H1 (cell line): ENCODE data around the gene PROKR1. TPM values are rescaled to one million over a fixed set of nuclear protein-coding genes. Genes with fewer than 3 reads are reported as not detected.

Experiments used
- CTCF ChIA-PET: fragments of 300-600 bp; sonication (Branson Sonifier 250); formaldehyde crosslinking; loops from one replicate; lab custom pipeline; 2021; ENCODE audit not compliant: partially characterized antibody; lab: Charles Lee
- POLR2A ChIA-PET: fragments of 300-600 bp; sonication (Branson Sonifier 250); formaldehyde crosslinking; loops from one replicate; lab custom pipeline; 2021; ENCODE audit warnings: inconsistent platforms; ENCODE audit not compliant: partially characterized antibody; lab: Charles Lee
- DNase-seq, 2 experiments: peaks; one replicate each; pipeline versions ENCODE4 v3.0.0 to v3.0.0-alpha.2; 2010 to 2022; ENCODE audit warnings: low spot score in 2 of 2, low read depth in 1 of 2, mixed read lengths in 1 of 2
- FAIRE-seq: peaks from 2 replicates; lab custom pipeline; 2011; peaks lifted over from hg19 to GRCh38; lab: Jason Lieb, UNC
- H2AFZ ChIP-seq: 2 replicates; pipeline ENCODE4 v1.8.1; 2012; ENCODE audit warnings: low read length, inconsistent platforms
- H2AK5ac ChIP-seq: 2 replicates; pipeline ENCODE4 v1.6.1; 2013; ENCODE audit warnings: low read depth, low read length
- H2BK120ac ChIP-seq: replicated peaks from 2 replicates; pipeline ENCODE3; 2013; ENCODE audit warnings: low read depth, low read length, inconsistent platforms
- H2BK12ac ChIP-seq: 2 replicates; pipeline ENCODE4 v1.6.1; 2013; ENCODE audit warnings: low read depth, low read length
- H2BK15ac ChIP-seq: 2 replicates; pipeline ENCODE4 v1.6.1; 2013; ENCODE audit warnings: low read length
- H2BK20ac ChIP-seq: 2 replicates; pipeline ENCODE4 v1.6.1; 2013; ENCODE audit warnings: low read length
- H2BK5ac ChIP-seq: 2 replicates; pipeline ENCODE4 v1.6.1; 2013; ENCODE audit warnings: low read depth, low read length
- H3K14ac ChIP-seq: 2 replicates; pipeline ENCODE4 v1.6.1; 2013; ENCODE audit warnings: inconsistent platforms; ENCODE audit not compliant: insufficient read length
- H3K18ac ChIP-seq: 2 replicates; pipeline ENCODE4 v1.6.1; 2013; ENCODE audit warnings: low read length; ENCODE audit errors: extremely low read depth
- H3K23ac ChIP-seq: 2 replicates; pipeline ENCODE4 v1.6.1; 2013; ENCODE audit warnings: inconsistent platforms; ENCODE audit not compliant: insufficient read length
- H3K23me2 ChIP-seq: 2 replicates; pipeline ENCODE4 v1.6.1; 2013; ENCODE audit warnings: low read depth, low read length
- H3K27ac ChIP-seq: 2 replicates; pipeline ENCODE4 v1.6.1; 2011; ENCODE audit warnings: low read depth, low read length, inconsistent platforms
- H3K27me3 ChIP-seq, 4 experiments: replicated peaks in 1 of 4; 1 replicate in 1 of 4; 2 replicates in 3 of 4; pipeline versions ENCODE4 v1.6.1 to v1.8.1; 2011 to 2013; ENCODE audit warnings: low read length in 3 of 4, mild to moderate bottlenecking in 3 of 4, inconsistent platforms in 2 of 4, mixed read lengths in 2 of 4, moderate library complexity in 1 of 4; ENCODE audit not compliant: control insufficient read depth in 3 of 4, insufficient read depth in 3 of 4; ENCODE audit errors: extremely low read depth in 1 of 4
- H3K36me3 ChIP-seq, 4 experiments: 2 replicates each; pipeline versions ENCODE4 v1.6.1 to v1.8.1; 2011 to 2013; ENCODE audit warnings: mild to moderate bottlenecking in 4 of 4, low read length in 3 of 4, moderate library complexity in 2 of 4, control low read depth in 1 of 4, inconsistent platforms in 1 of 4; ENCODE audit not compliant: insufficient read depth in 4 of 4, control insufficient read depth in 2 of 4
- H3K4ac ChIP-seq: replicated peaks from 2 replicates; pipeline ENCODE3; 2013; ENCODE audit warnings: low read length, low read depth, mixed read lengths, inconsistent platforms; ENCODE audit not compliant: insufficient read length
- H3K4me1 ChIP-seq, 4 experiments: replicated peaks in 1 of 4; 1 replicate in 1 of 4; 2 replicates in 3 of 4; pipeline versions ENCODE4 v1.6.1 to v1.8.1; 2011 to 2013; ENCODE audit warnings: low read length in 3 of 4, inconsistent platforms in 2 of 4, mixed read lengths in 1 of 4; ENCODE audit not compliant: insufficient read depth in 4 of 4, control insufficient read depth in 3 of 4
- H3K4me2 ChIP-seq, 2 experiments: 2 replicates each; pipeline versions ENCODE4 v1.6.1 to v1.8.1; 2011 to 2013; ENCODE audit warnings: low read depth in 2 of 2, low read length in 2 of 2, control low read depth in 1 of 2, inconsistent platforms in 1 of 2, mild to moderate bottlenecking in 1 of 2; ENCODE audit not compliant: insufficient read depth in 1 of 2
- H3K4me3 ChIP-seq, 4 experiments: fragments of 200-600, 300-600 bp in 1 of 4; sonication (generic), shearing (Covaris generic), sonication (Bioruptor Twin) in 1 of 4; 2 replicates each; pipeline versions ENCODE4 v1.5.1 to v1.8.1; 2011 to 2016; ENCODE audit warnings: low read length in 4 of 4, low read depth in 3 of 4, control low read depth in 2 of 4, inconsistent platforms in 2 of 4, mild to moderate bottlenecking in 2 of 4, mixed read lengths in 1 of 4, moderate library complexity in 1 of 4; ENCODE audit not compliant: insufficient read depth in 2 of 4; ENCODE audit errors: extremely low read depth in 1 of 4
- H3K56ac ChIP-seq: replicated peaks from 2 replicates; pipeline ENCODE3; 2013; ENCODE audit warnings: low read depth, mild to moderate bottlenecking, mixed read lengths, low read length, inconsistent platforms; ENCODE audit not compliant: insufficient read length
- H3K79me1 ChIP-seq: 2 replicates; pipeline ENCODE4 v1.6.1; 2013; ENCODE audit warnings: low read depth, low read length, control low read depth
- H3K79me2 ChIP-seq, 2 experiments: 2 replicates each; pipeline versions ENCODE4 v1.6.1 to v1.8.1; 2012 to 2013; ENCODE audit warnings: low read length in 2 of 2, mild to moderate bottlenecking in 2 of 2, inconsistent platforms in 1 of 2; ENCODE audit not compliant: insufficient read depth in 2 of 2, control insufficient read depth in 1 of 2
- H3K9ac ChIP-seq, 4 experiments: replicated peaks in 1 of 4; 1 replicate in 1 of 4; 2 replicates in 3 of 4; pipeline versions ENCODE4 v1.6.1 to v1.8.1; 2011 to 2013; ENCODE audit warnings: low read depth in 3 of 4, low read length in 3 of 4, control low read depth in 2 of 4, mild to moderate bottlenecking in 2 of 4, moderate library complexity in 2 of 4, inconsistent platforms in 1 of 4; ENCODE audit errors: extremely low read depth in 1 of 4
- H3K9me3 ChIP-seq, 2 experiments: 2 replicates each; pipeline versions ENCODE4 v1.6.1 to v1.8.1; 2012 to 2013; ENCODE audit warnings: mild to moderate bottlenecking in 2 of 2, moderate library complexity in 2 of 2, control low read depth in 1 of 2, inconsistent platforms in 1 of 2, low read depth in 1 of 2, low read length in 1 of 2, mixed read lengths in 1 of 2; ENCODE audit not compliant: insufficient read depth in 2 of 2
- H4K20me1 ChIP-seq, 2 experiments: replicated peaks in 1 of 2; 2 replicates each; pipeline versions ENCODE3 to v1.8.1; 2011 to 2013; ENCODE audit warnings: inconsistent platforms in 2 of 2, low read length in 2 of 2, mild to moderate bottlenecking in 1 of 2; ENCODE audit not compliant: insufficient read depth in 2 of 2, control insufficient read depth in 1 of 2
- H4K5ac ChIP-seq: 2 replicates; pipeline ENCODE4 v1.6.1; 2013; ENCODE audit warnings: low read length, low read depth, mixed read lengths, inconsistent platforms; ENCODE audit not compliant: insufficient read length
- H4K8ac ChIP-seq: 2 replicates; pipeline ENCODE4 v1.8.0; 2013; ENCODE audit warnings: mild to moderate bottlenecking, moderate library complexity, low read length, inconsistent platforms; ENCODE audit not compliant: insufficient read depth; ENCODE audit errors: extremely low read depth
- H4K91ac ChIP-seq: replicated peaks from 2 replicates; pipeline ENCODE3; 2013; ENCODE audit warnings: low read length, mixed read lengths, inconsistent platforms; ENCODE audit not compliant: insufficient read length
- PHF8 ChIP-seq: fragments of 200-600 bp; sonication (generic); conservative IDR thresholded peaks from 2 replicates; pipeline ENCODE4 v1.7.1; 2012; ENCODE audit warnings: low read depth, mild to moderate bottlenecking, inconsistent platforms, low read length, moderate library complexity
- polyA plus RNA-seq, 7 experiments: library from polyadenylated mRNA; depleted of rRNA in 3 of 7; stranded (reverse) in 5 of 7; unstranded in 2 of 7; fragments of >200 nt in 5 of 7; fragments of 200-250 nt in 2 of 7; gene quantifications; 1 replicate in 5 of 7; 2 replicates in 1 of 7; 4 replicates in 1 of 7; pipeline versions ENCODE4 v1.2.1 to v1.2.3, GENCODE V29; 2011 to 2013; ENCODE audit warnings: missing spikeins in 2 of 7, mixed read lengths in 2 of 7
- total RNA-seq: library from RNA; stranded (reverse); fragmentation: NEBNext Ultra II Directional; extraction: Animal tissue kit (Norgen Biotek cat#: 25700); gene quantifications from 2 replicates; pipeline ENCODE4 v1.2.1, GENCODE V29; 2021

Gene PROKR1
- total and polyA plus RNA-seq, 2 of the 8 experiments (the other 6 are each of a cell fraction or from before 2014, with no cell fraction given): 1.8 to 3.9 TPM

DNA sequence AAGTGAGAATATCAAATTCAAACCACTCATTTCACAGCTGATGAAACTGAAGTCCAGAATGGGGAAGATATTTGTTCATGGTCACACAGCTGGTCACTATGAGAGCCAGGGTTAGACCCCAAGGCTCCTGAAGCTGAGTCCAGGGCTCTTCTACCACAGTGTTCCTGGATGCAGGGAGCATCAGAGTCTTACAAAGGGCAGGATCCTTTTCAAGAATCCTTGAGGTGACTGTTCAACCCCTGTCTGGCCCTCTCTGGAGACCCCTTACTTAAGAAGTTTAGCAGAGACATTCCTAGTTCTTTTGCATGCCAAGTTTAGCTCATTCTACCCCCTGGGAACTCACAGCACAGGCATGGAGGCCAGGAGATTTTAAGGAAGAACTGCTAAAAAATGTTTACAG is 15.7 kb downstream of the PROKR1 start:
- CTCF ChIA-PET: interaction anchor here (0.8 to 2.3 kb wide), 4 partner anchors 11 to 171 kb away, joined by 3 to 8 read pairs (median 3); no protein-coding TSS in a partner anchor

More for the DNA sequence above, 15.7 kb downstream of the PROKR1 start:
- Histone ChIP-seq H3K4me1 (no peaks in the 10 kb centered on the region), H3K23me2 (no peaks in the 10 kb centered on the region), H2BK15ac (no peak overlapping the region), H2BK20ac (no peak overlapping the region), H3K4ac (no peak overlapping the region), H3K18ac (no peak overlapping the region), H4K5ac (no peak overlapping the region), H2AFZ (no peak overlapping the region), H2BK12ac (no peak overlapping the region), H4K8ac (no peak overlapping the region), H2BK5ac (no peak overlapping the region), H3K27me3 (no peaks in the 10 kb centered on the region), H3K79me2 (no peaks in the 10 kb centered on the region), H3K9ac (no peak overlapping the region), H4K20me1 (no peaks in the 10 kb centered on the region), H2AK5ac (no peak overlapping the region), H4K91ac (no peak overlapping the region), H3K36me3 (peaks cover 0 to 5% (median under 1%) of the 10 kb centered on the region in 4 experiments; a peak in 1 of 8 replicates), H3K4me2 (no peak overlapping the region), H2BK120ac (no peak overlapping the region), H3K23ac (no peak overlapping the region), H3K79me1 (no peaks in the 10 kb centered on the region), H3K14ac (no peak overlapping the region), H3K56ac (no peak overlapping the region), H3K9me3 (no peaks in the 10 kb centered on the region), H3K4me3 (no peak overlapping the region), H3K27ac (no peak overlapping the region)
- DNase-seq: no peak
- no peak for FAIRE-seq
- no peak for TF ChIP-seq PHF8
- POLR2A ChIA-PET: interaction anchor here (0.6 kb wide), 1 partner anchor 13 kb away, joined by 3 read pairs; no protein-coding TSS in a partner anchor
